HG02885 (cell line): Measurements from ENCODE around the gene ADAT2.
"Not testable (repeated sequence)": the region's sequence is repeated elsewhere in the genome, so short reads cannot be mapped to it uniquely, and the experiment has no call there.

Experiments used
- ATAC-seq: cut with Tn5 transposase; IDR thresholded peaks from one replicate; pipeline ENCODE4 v1.9.1; 2021; ENCODE audit warnings: mild to moderate bottlenecking; ENCODE audit not compliant: unreplicated experiment, poor library complexity

Gene ADAT2

GRCh38 chr6:143450453-143451371 is at the start of gene ADAT2, which contains the start of gene PEX3:
TSS of gene ADAT2 (minus strand) at chr6:143450695. CDS start at chr6:143450658, 37 bp downstream.
TSS of gene PEX3 (plus strand) at chr6:143450805. CDS start at chr6:143451043, 238 bp downstream.
- peak; percentile 97 for ATAC-seq

- ATAC-seq = no peak
Observed at GRCh38 chr6:143498428-143498827, 47.9 kb upstream of the ADAT2 start.

GRCh38 chr6:143496974-143497373 is 46.5 kb upstream of the ADAT2 start:
- ATAC-seq = no peak

GRCh38 chr6:143490775-143491174 is 40.3 kb upstream of the ADAT2 start:
- ATAC-seq = no peak

- ATAC-seq = no peak
Observed at GRCh38 chr6:143490244-143490643, 39.7 kb upstream of the ADAT2 start.

GRCh38 chr6:143486752-143487151 is 36.3 kb upstream of the ADAT2 start:
- ATAC-seq = no peak

- ATAC-seq = no peak
Observed at GRCh38 chr6:143485967-143486366, 35.5 kb upstream of the ADAT2 start.

- ATAC-seq = no peak
Observed at GRCh38 chr6:143482593-143482992, 32.1 kb upstream of the ADAT2 start.

- no peak for ATAC-seq
Observed at GRCh38 chr6:143478479-143479062, 28.1 kb upstream of the ADAT2 start.

GRCh38 chr6:143476545-143476944 is 26.1 kb upstream of the ADAT2 start:
- no peak for ATAC-seq

- ATAC-seq = no peak
Observed at GRCh38 chr6:143471822-143472221, 21.3 kb upstream of the ADAT2 start.

GRCh38 chr6:143468823-143469222 is 18.3 kb upstream of the ADAT2 start:
- not testable (repeated sequence) for ATAC-seq

GRCh38 chr6:143468026-143468425 is 17.5 kb upstream of the ADAT2 start:
- ATAC-seq = no peak

- ATAC-seq = no peak
Observed at GRCh38 chr6:143465546-143465945, 15.1 kb upstream of the ADAT2 start.

GRCh38 chr6:143457563-143458359 is 7.3 kb upstream of the ADAT2 start:
- ATAC-seq = no peak

GRCh38 chr6:143451531-143451930 is 1.0 kb upstream of the ADAT2 start:
- no peak for ATAC-seq

GRCh38 chr6:143449714-143450452 is 612 bp downstream of the ADAT2 start:
- peak; percentile 16 for ATAC-seq

- ATAC-seq = no peak
Observed at GRCh38 chr6:143449082-143449713, 1.3 kb downstream of the ADAT2 start.

- not testable (repeated sequence) for ATAC-seq
Observed at GRCh38 chr6:143447865-143448264, 2.6 kb downstream of the ADAT2 start.

GRCh38 chr6:143443096-143443495 is 7.4 kb downstream of the ADAT2 start:
- ATAC-seq = no peak
